Non-pigmented ciliary epithelial cell (primary cell): Measurements from ENCODE around the gene APOL4.
"Not testable (repeated sequence)": the region's sequence is repeated elsewhere in the genome, so short reads cannot be mapped to it uniquely, and the experiment has no call there.

Source experiments
- DNase-seq: peaks from one replicate; pipeline ENCODE4 v3.0.0-alpha.2; 2010; ENCODE audit warnings: low read depth

Gene APOL4

GRCh38 chr22:36206255-36206654 is 4.6 kb upstream of the APOL4 start:
- DNase-seq = no peak

- not testable (repeated sequence) for DNase-seq
Observed at GRCh38 chr22:36205573-36205972, 4.0 kb upstream of the APOL4 start.

GRCh38 chr22:36204632-36205015 is 3.0 kb upstream of the APOL4 start:
- DNase-seq = no peak

- DNase-seq = no peak
Observed at GRCh38 chr22:36204001-36204631, 2.5 kb upstream of the APOL4 start.

- not testable (repeated sequence) for DNase-seq
Observed at GRCh38 chr22:36203441-36203840, 1.8 kb upstream of the APOL4 start.

GRCh38 chr22:36202906-36203305 is 1.3 kb upstream of the APOL4 start:
- not testable (repeated sequence) for DNase-seq

GRCh38 chr22:36201025-36201424 is 584 bp downstream of the APOL4 start:
- DNase-seq = not testable (repeated sequence)

GRCh38 chr22:36199001-36199551 is 2.5 kb downstream of the APOL4 start:
- no peak for DNase-seq

- DNase-seq = no peak
Observed at GRCh38 chr22:36198536-36198935, 3.1 kb downstream of the APOL4 start.

- DNase-seq = no peak
Observed at GRCh38 chr22:36197514-36198146, 4.0 kb downstream of the APOL4 start.

GRCh38 chr22:36197065-36197440 is 4.6 kb downstream of the APOL4 start:
- peak; percentile 30 for DNase-seq

GRCh38 chr22:36196254-36197064 is 5.2 kb downstream of the APOL4 start:
- no peak for DNase-seq

GRCh38 chr22:36194971-36195370 is 6.6 kb downstream of the APOL4 start:
- DNase-seq = no peak

- DNase-seq = no peak
Observed at GRCh38 chr22:36194385-36194784, 7.2 kb downstream of the APOL4 start.

GRCh38 chr22:36193577-36193976 is 8.0 kb downstream of the APOL4 start:
- no peak for DNase-seq

- DNase-seq = no peak
Observed at GRCh38 chr22:36193171-36193570, 8.4 kb downstream of the APOL4 start.

- DNase-seq = no peak
Observed at GRCh38 chr22:36192542-36192941, 9.1 kb downstream of the APOL4 start.

GRCh38 chr22:36191106-36191836 is 10.3 kb downstream of the APOL4 start:
- no peak for DNase-seq

GRCh38 chr22:36187862-36188261 is 13.7 kb downstream of the APOL4 start:
- not testable (repeated sequence) for DNase-seq

- no peak for DNase-seq
Observed at GRCh38 chr22:36185828-36186624, 15.6 kb downstream of the APOL4 start.

- DNase-seq = no peak
Observed at GRCh38 chr22:36184433-36185025, 17.1 kb downstream of the APOL4 start.
